Esophagus muscularis mucosa (tissue), 4 donors: ENCODE data around the gene NMT2. TPM values are rescaled to one million over a fixed set of nuclear protein-coding genes. Genes with fewer than 3 reads are reported as not detected.

Source experiments
- DNase-seq: peaks from one replicate; pipeline ENCODE4 v3.0.0-alpha.2; 2017; ENCODE audit errors: extremely low spot score
- H3K27ac ChIP-seq, 4 donors: fragments of 200-600 bp; sonication (generic); replicated peaks in 1 of 4; 1 replicate in 3 of 4; 2 replicates in 1 of 4; pipeline ENCODE4 v1.5.1; 2016 to 2019; ENCODE audit warnings: mild to moderate bottlenecking in 1 of 4
- H3K27me3 ChIP-seq, 4 donors: fragments of 200-600 bp; sonication (generic); one replicate each; pipeline versions ENCODE4 v1.5.1 to v1.6.0; 2016 to 2019
- H3K36me3 ChIP-seq, 4 donors: fragments of 200-600 bp; sonication (generic); one replicate each; pipeline ENCODE4 v1.5.1; 2016 to 2019
- H3K4me1 ChIP-seq, 4 donors: fragments of 200-600 bp; sonication (generic); one replicate each; pipeline ENCODE4 v1.5.1; 2016 to 2019
- H3K4me3 ChIP-seq, 4 donors: fragments of 200-600 bp; sonication (generic); 1 replicate in 2 of 4; 2 replicates in 2 of 4; pipeline ENCODE4 v1.5.1; 2016 to 2019; ENCODE audit warnings: mild to moderate bottlenecking in 4 of 4, moderate library complexity in 1 of 4
- H3K9me3 ChIP-seq, 4 donors: fragments of 200-600 bp; sonication (generic); 1 replicate in 3 of 4; 2 replicates in 1 of 4; pipeline ENCODE4 v1.5.1; 2016 to 2019
- EP300 ChIP-seq: sonication (generic); formaldehyde crosslinking; IDR thresholded peaks from one replicate; pipeline ENCODE4 v1.6.1; 2017; ENCODE audit warnings: antibody characterized with exemption
- POLR2A ChIP-seq: fragments of 450-650 bp; IDR thresholded peaks from one replicate; pipeline ENCODE4 v1.6.1; 2017; ENCODE audit warnings: antibody characterized with exemption, moderate library complexity, mild to moderate bottlenecking, low read depth
- POLR2AphosphoS5 ChIP-seq, 2 donors: sonication (generic); formaldehyde crosslinking; IDR thresholded peaks; one replicate each; pipeline ENCODE4 v1.6.1; 2017; ENCODE audit warnings: antibody characterized with exemption in 2 of 2
- WGBS: methylation state at CpG from one replicate; pipeline ENCODE4 v1.1.5; 2018; 5-methylcytosine and 5-hydroxymethylcytosine counted together
- intact Hi-C: fragments of 100-400 bp; cut with DNase I; formaldehyde crosslinking; loops from one replicate; pipeline ENCODE4 v1.15.1; 2023
- total RNA-seq, 4 donors: library from RNA; depleted of rRNA; stranded (reverse); fragments of >200 nt; gene quantifications; one replicate each; pipeline versions ENCODE4 v1.1.0 to v1.2.1, GENCODE V29; 2016
- TF ChIP-seq, protein P1 (sequence below), 3 experiments: fragments of 200-600 bp in 2 of 3; fragments of 450-650 bp in 1 of 3; sonication (generic) in 2 of 3; IDR thresholded peaks; one replicate each; pipeline ENCODE4 v1.5.1; 2017 to 2019; ENCODE audit warnings: antibody characterized with exemption in 3 of 3, mild to moderate bottlenecking in 2 of 3, moderate library complexity in 1 of 3

Gene NMT2
- total RNA-seq, 4 donors from 2014 or later: 14.1 to 23.2 (median 16.0) TPM

DNA sequence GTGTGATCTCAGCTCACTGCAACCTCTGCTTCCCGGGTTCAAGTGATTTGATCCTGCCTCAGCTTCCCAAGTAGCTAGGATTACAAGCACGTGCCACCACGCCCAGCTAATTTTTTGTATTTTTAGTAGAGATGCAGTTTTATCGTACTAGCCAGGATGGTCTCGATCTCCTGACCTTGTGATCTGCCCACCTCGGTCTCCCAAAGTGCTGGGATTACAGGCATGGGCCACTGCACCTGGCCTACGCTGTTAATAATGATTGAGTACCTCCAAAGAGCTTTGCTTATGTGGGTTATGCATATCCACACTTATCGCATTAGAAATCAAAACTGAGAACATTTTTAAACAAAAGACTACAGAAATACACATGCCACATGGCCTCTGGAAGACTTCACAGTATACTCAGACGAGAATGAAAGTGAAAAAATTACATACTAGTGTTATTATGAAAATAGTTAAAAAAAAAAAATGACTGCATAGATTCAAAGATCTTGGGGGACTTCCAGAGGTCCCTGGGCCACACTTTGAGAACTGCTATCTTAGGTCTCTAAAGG is 45.9 kb downstream of the NMT2 start:
- intact Hi-C loops: no loop called here

DNA sequence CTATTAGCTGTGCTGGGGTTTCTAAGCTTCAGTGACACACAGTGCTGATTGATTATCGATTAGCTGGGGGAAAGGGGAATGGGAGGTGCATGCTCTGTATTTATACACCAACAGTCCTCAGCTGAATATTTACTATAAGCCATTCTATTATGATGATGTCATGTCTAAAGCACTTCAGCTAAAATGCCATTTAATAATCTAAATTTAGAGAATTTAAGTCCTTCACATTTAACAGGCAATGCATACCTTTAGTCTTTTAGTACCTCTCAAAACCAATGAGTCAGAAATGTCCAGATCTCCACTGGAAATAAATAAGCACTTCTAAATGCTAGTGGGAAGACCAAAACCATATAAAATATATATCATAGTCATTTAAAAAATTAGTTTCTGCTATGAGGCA is 46.8 kb downstream of the NMT2 start:
- WGBS: 100% methylated on average over 1 of the region's 1 CpG
- intact Hi-C loops: no loop called here
- no peak for TF ChIP-seq POLR2AphosphoS5 (IDR thresholded peaks at IDR 0.05)
- TF ChIP-seq EP300: no peak
- TF ChIP-seq, protein P1, sequence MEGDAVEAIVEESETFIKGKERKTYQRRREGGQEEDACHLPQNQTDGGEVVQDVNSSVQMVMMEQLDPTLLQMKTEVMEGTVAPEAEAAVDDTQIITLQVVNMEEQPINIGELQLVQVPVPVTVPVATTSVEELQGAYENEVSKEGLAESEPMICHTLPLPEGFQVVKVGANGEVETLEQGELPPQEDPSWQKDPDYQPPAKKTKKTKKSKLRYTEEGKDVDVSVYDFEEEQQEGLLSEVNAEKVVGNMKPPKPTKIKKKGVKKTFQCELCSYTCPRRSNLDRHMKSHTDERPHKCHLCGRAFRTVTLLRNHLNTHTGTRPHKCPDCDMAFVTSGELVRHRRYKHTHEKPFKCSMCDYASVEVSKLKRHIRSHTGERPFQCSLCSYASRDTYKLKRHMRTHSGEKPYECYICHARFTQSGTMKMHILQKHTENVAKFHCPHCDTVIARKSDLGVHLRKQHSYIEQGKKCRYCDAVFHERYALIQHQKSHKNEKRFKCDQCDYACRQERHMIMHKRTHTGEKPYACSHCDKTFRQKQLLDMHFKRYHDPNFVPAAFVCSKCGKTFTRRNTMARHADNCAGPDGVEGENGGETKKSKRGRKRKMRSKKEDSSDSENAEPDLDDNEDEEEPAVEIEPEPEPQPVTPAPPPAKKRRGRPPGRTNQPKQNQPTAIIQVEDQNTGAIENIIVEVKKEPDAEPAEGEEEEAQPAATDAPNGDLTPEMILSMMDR (IDR thresholded peaks at IDR 0.05): no peak
- no peaks in the 10 kb centered on the region for H3K27me3 ChIP-seq
- H3K4me1 ChIP-seq: peaks cover 0 to 4% (median 0%) of the 10 kb centered on the region in 4 donors
- no peak overlapping the region for H3K27ac ChIP-seq
- no peak for DNase-seq
- H3K9me3 ChIP-seq: no peaks in the 10 kb centered on the region
- no peak overlapping the region for H3K4me3 ChIP-seq
- H3K36me3 ChIP-seq: peaks cover 29 to 82% (median 62%) of the 10 kb centered on the region in 4 donors

More for the DNA sequence above, 45.9 kb downstream of the NMT2 start:
- H3K4me3 ChIP-seq: no peak overlapping the region
- no peak overlapping the region for H3K27ac ChIP-seq
- no peak for TF ChIP-seq POLR2A
- TF ChIP-seq, protein P1 (IDR thresholded peaks at IDR 0.05): no peak
- no peak for TF ChIP-seq EP300
- TF ChIP-seq POLR2AphosphoS5 (IDR thresholded peaks at IDR 0.05): no peak
- WGBS: 90% methylated on average over 9 of the region's 9 CpGs
- peaks cover 29 to 82% (median 66%) of the 10 kb centered on the region in 4 donors for H3K36me3 ChIP-seq
- no peaks in the 10 kb centered on the region for H3K9me3 ChIP-seq
- H3K4me1 ChIP-seq: peaks cover 0 to 4% (median 0%) of the 10 kb centered on the region in 4 donors
- no peaks in the 10 kb centered on the region for H3K27me3 ChIP-seq
- DNase-seq: no peak

DNA sequence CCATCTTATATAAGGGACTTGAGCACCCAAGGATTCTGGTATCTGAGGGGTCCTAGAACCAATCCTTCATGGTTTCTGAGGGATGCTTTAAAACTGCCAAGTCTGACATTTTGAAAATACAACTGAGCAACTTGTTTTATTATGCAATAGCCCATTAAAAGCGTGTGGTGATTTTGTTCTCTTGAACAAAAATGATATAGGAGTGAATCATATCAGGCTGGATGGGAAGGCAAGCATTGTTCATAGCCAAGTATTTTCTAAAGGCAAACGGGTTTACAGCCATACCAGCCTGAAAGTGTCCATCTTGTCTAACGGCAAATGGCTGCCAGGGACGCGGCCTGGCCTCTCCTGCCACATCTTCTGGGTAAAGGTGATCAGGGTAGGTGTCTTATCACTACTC is 48.0 kb downstream of the NMT2 start:
- 98% methylated on average over 5 of the region's 5 CpGs for WGBS
- no peaks in the 10 kb centered on the region for H3K9me3 ChIP-seq
- no peak for DNase-seq
- peaks cover 25 to 76% (median 55%) of the 10 kb centered on the region in 4 donors for H3K36me3 ChIP-seq
- intact Hi-C loops: no loop called here
- no peak for TF ChIP-seq POLR2A
- no peak for TF ChIP-seq EP300
- no peak for TF ChIP-seq POLR2AphosphoS5 (IDR thresholded peaks at IDR 0.05)
- TF ChIP-seq, protein P1 (IDR thresholded peaks at IDR 0.05): no peak
- no peaks in the 10 kb centered on the region for H3K27me3 ChIP-seq
- peaks cover 0 to 4% (median 0%) of the 10 kb centered on the region in 4 donors for H3K4me1 ChIP-seq
- H3K27ac ChIP-seq: no peak overlapping the region
- no peak overlapping the region for H3K4me3 ChIP-seq

DNA sequence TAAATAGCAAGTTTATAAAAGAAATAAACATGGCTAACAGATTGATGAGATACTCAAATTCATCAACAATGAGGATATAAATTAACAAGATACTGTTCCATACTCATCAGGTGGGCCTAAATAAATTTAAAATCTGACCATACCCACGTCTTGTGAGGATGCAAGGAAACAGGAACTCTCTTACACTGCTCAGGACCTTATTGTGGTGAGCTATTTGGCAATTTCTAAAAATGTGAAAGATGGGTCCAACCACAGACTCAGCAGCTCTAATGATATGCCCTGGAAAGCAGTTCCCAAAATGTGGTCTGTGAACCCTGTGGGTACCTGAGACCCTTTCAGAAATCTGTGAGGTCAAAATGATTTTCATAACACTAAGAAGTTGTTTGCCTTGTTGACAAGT is 49.9 kb downstream of the NMT2 start:
- Histone ChIP-seq H3K36me3 (peaks cover 23 to 70% (median 46%) of the 10 kb centered on the region in 4 donors), H3K4me3 (no peak overlapping the region), H3K9me3 (no peaks in the 10 kb centered on the region), H3K27me3 (no peaks in the 10 kb centered on the region), H3K4me1 (peaks cover 0 to 4% (median 0%) of the 10 kb centered on the region in 4 donors), H3K27ac (no peak overlapping the region)
- intact Hi-C loops: no loop called here
- TF ChIP-seq POLR2AphosphoS5 (IDR thresholded peaks at IDR 0.05): no peak
- TF ChIP-seq, protein P1 (IDR thresholded peaks at IDR 0.05): no peak
- no peak for DNase-seq
- 95% methylated on average over 1 of the region's 1 CpG for WGBS

DNA sequence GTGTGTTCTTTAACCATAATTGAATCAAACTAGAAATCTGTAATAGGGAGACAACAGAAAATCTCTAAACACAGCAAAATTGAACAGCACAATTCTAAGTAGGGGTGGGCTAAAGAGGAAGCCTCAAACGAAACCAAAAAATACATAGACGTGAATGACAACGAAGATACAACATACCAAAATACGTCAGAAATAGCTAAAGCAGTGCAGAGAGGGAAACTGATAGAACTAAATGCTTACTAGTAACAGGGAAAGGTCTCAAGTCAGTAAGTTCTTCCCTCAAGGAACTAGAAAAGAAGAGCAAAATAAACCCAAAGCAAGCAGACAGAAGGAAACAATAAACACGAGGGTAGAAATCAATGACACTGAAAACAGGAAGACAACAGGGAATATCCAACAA is 52.3 kb downstream of the NMT2 start:
- Histone ChIP-seq H3K27me3 (no peaks in the 10 kb centered on the region), H3K9me3 (no peaks in the 10 kb centered on the region), H3K4me1 (no peaks in the 10 kb centered on the region), H3K27ac (no peak overlapping the region), H3K36me3 (peaks cover 26 to 72% (median 50%) of the 10 kb centered on the region in 4 donors), H3K4me3 (no peak overlapping the region)
- TF ChIP-seq POLR2AphosphoS5 (IDR thresholded peaks at IDR 0.05) (no peak), EP300 (no peak), POLR2A (no peak)
- TF ChIP-seq, protein P1 (IDR thresholded peaks at IDR 0.05): no peak
- intact Hi-C loops: no loop called here
- no peak for DNase-seq
- 93% methylated on average over 5 of the region's 5 CpGs for WGBS
